ENCODE results near the gene DCAF6. TPM values are rescaled to one million over a fixed set of nuclear protein-coding genes. Genes with fewer than 3 reads are reported as not detected.

Gene DCAF6
- total RNA-seq, 3 donors from 2014 or later (not counting 1 experiment from before 2014, with no cell fraction given) = 21.8 to 31.8 (median 27.8) TPM

- Mint-ChIP-seq H3K9me3 (no peaks in the 10 kb centered on the region), H3K4me1 (peaks cover 30 to 40% of the 10 kb centered on the region in 2 donors), H3K36me3 (peaks cover 11% of the 10 kb centered on the region), H3K27me3 (ENCODE audit: low read depth in 2 of 2) (no peaks in the 10 kb centered on the region), H3K4me3 (no peak overlapping the region), H3K27ac (no peak overlapping the region)
- 89% methylated on average over 1 of the region's 3 CpGs for WGBS (ENCODE audit: insufficient coverage)
- ATAC-seq (no peak), DNase-seq (no peak)
- Histone ChIP-seq H3K27me3 (ENCODE audit: control insufficient read depth, insufficient read depth, low read length) (no peaks in the 10 kb centered on the region), H3K36me3 (ENCODE audit: control insufficient read depth, insufficient read depth, low read length) (peaks cover 11% of the 10 kb centered on the region), H3K4me1 (ENCODE audit: control insufficient read depth, insufficient read depth, low read length) (no peaks in the 10 kb centered on the region), H3K27ac (ENCODE audit: low read length) (no peak overlapping the region), H3K4me3 (ENCODE audit: low read length) (no peak overlapping the region), H3K9me3 (ENCODE audit: control insufficient read depth, insufficient read depth, low read length) (no peaks in the 10 kb centered on the region)
- intact Hi-C loops (cut with micrococcal nuclease) = no loop called here
- TF ChIP-seq, protein P1, sequence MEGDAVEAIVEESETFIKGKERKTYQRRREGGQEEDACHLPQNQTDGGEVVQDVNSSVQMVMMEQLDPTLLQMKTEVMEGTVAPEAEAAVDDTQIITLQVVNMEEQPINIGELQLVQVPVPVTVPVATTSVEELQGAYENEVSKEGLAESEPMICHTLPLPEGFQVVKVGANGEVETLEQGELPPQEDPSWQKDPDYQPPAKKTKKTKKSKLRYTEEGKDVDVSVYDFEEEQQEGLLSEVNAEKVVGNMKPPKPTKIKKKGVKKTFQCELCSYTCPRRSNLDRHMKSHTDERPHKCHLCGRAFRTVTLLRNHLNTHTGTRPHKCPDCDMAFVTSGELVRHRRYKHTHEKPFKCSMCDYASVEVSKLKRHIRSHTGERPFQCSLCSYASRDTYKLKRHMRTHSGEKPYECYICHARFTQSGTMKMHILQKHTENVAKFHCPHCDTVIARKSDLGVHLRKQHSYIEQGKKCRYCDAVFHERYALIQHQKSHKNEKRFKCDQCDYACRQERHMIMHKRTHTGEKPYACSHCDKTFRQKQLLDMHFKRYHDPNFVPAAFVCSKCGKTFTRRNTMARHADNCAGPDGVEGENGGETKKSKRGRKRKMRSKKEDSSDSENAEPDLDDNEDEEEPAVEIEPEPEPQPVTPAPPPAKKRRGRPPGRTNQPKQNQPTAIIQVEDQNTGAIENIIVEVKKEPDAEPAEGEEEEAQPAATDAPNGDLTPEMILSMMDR (IDR thresholded peaks at IDR 0.05) = no peak
These were observed 13.3 kb downstream of the DCAF6 start for GRCh38 chr1:167949785-167950184.

- Histone ChIP-seq H3K27ac (ENCODE audit: low read length) (no peak overlapping the region), H3K4me1 (ENCODE audit: control insufficient read depth, insufficient read depth, low read length) (no peaks in the 10 kb centered on the region), H3K27me3 (ENCODE audit: control insufficient read depth, insufficient read depth, low read length) (no peaks in the 10 kb centered on the region), H3K4me3 (ENCODE audit: low read length) (no peak overlapping the region), H3K9me3 (ENCODE audit: control insufficient read depth, insufficient read depth, low read length) (no peaks in the 10 kb centered on the region), H3K36me3 (ENCODE audit: control insufficient read depth, insufficient read depth, low read length) (peaks cover 16% of the 10 kb centered on the region)
- Mint-ChIP-seq H3K9me3 (no peaks in the 10 kb centered on the region), H3K36me3 (peaks cover 11% of the 10 kb centered on the region), H3K4me1 (peaks cover 23 to 33% of the 10 kb centered on the region in 2 donors), H3K27ac (no peak overlapping the region), H3K27me3 (ENCODE audit: low read depth in 2 of 2) (no peaks in the 10 kb centered on the region), H3K4me3 (no peak overlapping the region)
- intact Hi-C loops (cut with micrococcal nuclease) = no loop called here
- no CpG with 5 or more reads among the region's 1 CpG for WGBS (ENCODE audit: insufficient coverage)
- ATAC-seq = no peak
- DNase-seq = no peak
- TF ChIP-seq, protein P1 (IDR thresholded peaks at IDR 0.05) = no peak
These were observed 14.1 kb downstream of the DCAF6 start for GRCh38 chr1:167950569-167950968.

DNA sequence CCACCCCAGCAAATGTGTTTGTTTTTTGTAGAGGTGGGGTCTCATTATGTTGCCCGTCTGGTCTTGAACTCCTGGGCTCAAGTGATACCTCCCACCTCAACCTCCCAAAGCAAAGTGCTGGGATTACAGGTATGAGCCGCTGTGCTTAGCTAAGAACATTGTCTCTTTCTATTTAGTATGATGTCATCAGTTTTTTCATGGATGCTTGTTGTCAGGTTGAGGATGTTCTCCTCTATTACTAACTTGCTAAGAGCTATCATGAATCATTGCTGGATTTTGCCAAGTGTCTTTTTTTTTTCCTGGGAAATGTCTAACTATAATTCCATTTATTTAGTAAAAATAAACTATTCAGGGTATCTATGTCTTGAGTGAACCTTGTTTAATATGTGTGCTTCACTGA is 19.4 kb downstream of the DCAF6 start:
- no CpG with 5 or more reads among the region's 2 CpGs for WGBS (ENCODE audit: insufficient coverage)
- no peak overlapping the region for H3K4me3 ChIP-seq (ENCODE audit: low read length)
- H3K9me3 Mint-ChIP-seq = no peaks in the 10 kb centered on the region
- no peaks in the 10 kb centered on the region for H3K27me3 ChIP-seq (ENCODE audit: control insufficient read depth, insufficient read depth, low read length)
- H3K36me3 Mint-ChIP-seq = peaks cover 11% of the 10 kb centered on the region
- intact Hi-C loops (cut with micrococcal nuclease) = no loop called here
- no peak for ATAC-seq
- H3K9me3 ChIP-seq (ENCODE audit: control insufficient read depth, insufficient read depth, low read length) = no peaks in the 10 kb centered on the region
- peaks cover 8 to 11% of the 10 kb centered on the region in 2 donors for H3K4me1 Mint-ChIP-seq
- H3K27ac ChIP-seq (ENCODE audit: low read length) = no peak overlapping the region
- no peaks in the 10 kb centered on the region for H3K4me1 ChIP-seq (ENCODE audit: control insufficient read depth, insufficient read depth, low read length)
- no peak overlapping the region for H3K4me3 Mint-ChIP-seq
- no peak for DNase-seq
- peaks cover 18% of the 10 kb centered on the region for H3K36me3 ChIP-seq (ENCODE audit: control insufficient read depth, insufficient read depth, low read length)
- H3K27me3 Mint-ChIP-seq (ENCODE audit: low read depth in 2 of 2) = no peaks in the 10 kb centered on the region
- no peak overlapping the region for H3K27ac Mint-ChIP-seq
- TF ChIP-seq, protein P1 (IDR thresholded peaks at IDR 0.05) = no peak

DNA sequence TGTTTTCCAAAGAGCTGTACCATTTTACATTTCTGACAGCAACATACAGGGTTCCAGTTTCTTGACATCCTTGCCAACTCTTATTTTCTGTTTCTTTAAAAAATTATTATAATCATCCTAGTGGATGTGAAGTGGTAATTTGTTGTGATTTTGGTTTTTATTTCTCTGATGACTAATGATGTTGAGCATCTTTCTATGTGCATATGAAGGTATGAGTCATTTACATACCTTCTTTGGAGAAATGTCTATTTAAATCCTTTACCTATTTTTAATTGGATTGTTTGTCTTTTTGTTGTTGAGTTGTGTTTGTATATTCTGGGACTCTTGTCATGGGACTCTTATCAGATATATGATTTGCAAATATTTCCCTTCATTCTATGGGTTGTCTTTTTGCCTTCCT is 21.2 kb downstream of the DCAF6 start:
- intact Hi-C loops (cut with micrococcal nuclease) = no loop called here
- Histone ChIP-seq H3K27ac (ENCODE audit: low read length) (no peak overlapping the region), H3K36me3 (ENCODE audit: control insufficient read depth, insufficient read depth, low read length) (peaks cover 14% of the 10 kb centered on the region), H3K9me3 (ENCODE audit: control insufficient read depth, insufficient read depth, low read length) (no peaks in the 10 kb centered on the region), H3K27me3 (ENCODE audit: control insufficient read depth, insufficient read depth, low read length) (no peaks in the 10 kb centered on the region), H3K4me1 (ENCODE audit: control insufficient read depth, insufficient read depth, low read length) (no peaks in the 10 kb centered on the region), H3K4me3 (ENCODE audit: low read length) (no peak overlapping the region)
- H3K27me3 Mint-ChIP-seq (ENCODE audit: low read depth in 2 of 2) = no peaks in the 10 kb centered on the region
- DNase-seq = no peak
- peaks cover 11 to 16% of the 10 kb centered on the region in 2 donors for H3K4me1 Mint-ChIP-seq
- no peak overlapping the region for H3K4me3 Mint-ChIP-seq
- no peaks in the 10 kb centered on the region for H3K9me3 Mint-ChIP-seq
- H3K36me3 Mint-ChIP-seq = peaks cover 8% of the 10 kb centered on the region
- TF ChIP-seq, protein P1 (IDR thresholded peaks at IDR 0.05) = no peak
- no peak for ATAC-seq
- H3K27ac Mint-ChIP-seq = no peak overlapping the region
